Fibroblast of villous mesenchyme (primary cell): ENCODE data around the gene DHRSX. TPM values are rescaled to one million over a fixed set of nuclear protein-coding genes. Genes with fewer than 3 reads are reported as not detected.
"Not testable (repeated sequence)": the region's sequence is repeated elsewhere in the genome, so short reads cannot be mapped to it uniquely, and the experiment has no call there.

Source experiments
- DNase-seq: peaks from one replicate; pipeline ENCODE4 v3.0.0-alpha.2; 2010; ENCODE audit warnings: low read depth
- H3K4me3 ChIP-seq: 2 replicates; pipeline ENCODE4 v1.5.1; 2011; ENCODE audit warnings: low read depth, mild to moderate bottlenecking, low read length
- CTCF ChIP-seq: IDR thresholded peaks from 2 replicates; pipeline ENCODE4 v1.5.1; 2012; ENCODE audit warnings: low read depth, mild to moderate bottlenecking, low read length; ENCODE audit not compliant: insufficient read depth
- total RNA-seq: library from RNA; depleted of rRNA; stranded (reverse); fragments of >200 nt; gene quantifications from 2 replicates; pipeline ENCODE4 v1.2.3, GENCODE V29; 2012

Gene DHRSX
- total RNA-seq, 1 donor: 24.6 TPM

- no peak for TF ChIP-seq CTCF
- peak; percentile 81 for DNase-seq
- H3K4me3 ChIP-seq: no peak overlapping the region
Observed at GRCh38 chrX:2243913-2244460, 256.8 kb downstream of the DHRSX start.

GRCh38 chrX:2242980-2243379, 257.8 kb downstream of the DHRSX start:
- no peak overlapping the region for H3K4me3 ChIP-seq
- no peak for DNase-seq
- TF ChIP-seq CTCF: no peak

- no peak for DNase-seq
- TF ChIP-seq CTCF: no peak
- H3K4me3 ChIP-seq: no peak overlapping the region
Observed at GRCh38 chrX:2242326-2242725, 258.4 kb downstream of the DHRSX start.

GRCh38 chrX:2241496-2241895, 259.3 kb downstream of the DHRSX start:
- H3K4me3 ChIP-seq, DNase-seq: not testable (repeated sequence)

- not testable (repeated sequence) for DNase-seq, H3K4me3 ChIP-seq
Observed at GRCh38 chrX:2240761-2241160, 260.0 kb downstream of the DHRSX start.

GRCh38 chrX:2237976-2238375, 262.8 kb downstream of the DHRSX start:
- H3K4me3 ChIP-seq: no peak overlapping the region
- no peak for DNase-seq
- TF ChIP-seq CTCF: no peak

GRCh38 chrX:2231570-2232192, 269.1 kb downstream of the DHRSX start:
- DNase-seq: no peak
- no peak overlapping the region for H3K4me3 ChIP-seq
- TF ChIP-seq CTCF: no peak

GRCh38 chrX:2230457-2230856, 270.3 kb downstream of the DHRSX start:
- no peak for DNase-seq
- TF ChIP-seq CTCF: no peak
- H3K4me3 ChIP-seq: no peak overlapping the region
